GM21576 (cell line): Measurements from ENCODE around the gene RABGEF1.
"Not testable (repeated sequence)": the region's sequence is repeated elsewhere in the genome, so short reads cannot be mapped to it uniquely, and the experiment has no call there.

Experiments
- ATAC-seq: cut with Tn5 transposase; IDR thresholded peaks from one replicate; pipeline ENCODE4 v1.9.1; 2021; ENCODE audit warnings: mild to moderate bottlenecking, moderate library complexity; ENCODE audit not compliant: unreplicated experiment

Gene RABGEF1

GRCh38 chr7:66734006-66734405 lies 6.5 kb upstream of the RABGEF1 start:
- no peak for ATAC-seq

- no peak for ATAC-seq
These were observed 5.4 kb upstream of the RABGEF1 start for GRCh38 chr7:66735154-66735553.

- no peak for ATAC-seq
These were observed 4.7 kb upstream of the RABGEF1 start for GRCh38 chr7:66735850-66736249.

DNA sequence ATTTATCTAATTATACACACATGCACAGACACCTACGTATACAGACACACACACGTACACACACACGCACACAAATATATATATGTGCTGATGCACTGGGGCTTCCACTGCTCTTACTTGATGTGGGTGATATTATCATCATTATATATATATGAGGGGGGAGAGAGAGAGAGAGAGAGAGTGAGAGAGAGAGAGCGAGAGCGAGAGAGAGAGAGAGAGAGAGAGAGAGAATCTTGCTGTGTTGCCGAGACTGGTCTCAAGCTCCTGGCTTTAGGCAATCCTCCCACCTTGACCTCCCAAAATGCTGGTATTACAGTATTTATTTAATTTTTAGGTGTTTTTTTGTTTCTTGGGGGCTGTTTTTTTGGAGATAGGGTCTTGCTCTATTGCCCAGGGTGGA lies 3.6 kb upstream of the RABGEF1 start:
- no peak for ATAC-seq

DNA sequence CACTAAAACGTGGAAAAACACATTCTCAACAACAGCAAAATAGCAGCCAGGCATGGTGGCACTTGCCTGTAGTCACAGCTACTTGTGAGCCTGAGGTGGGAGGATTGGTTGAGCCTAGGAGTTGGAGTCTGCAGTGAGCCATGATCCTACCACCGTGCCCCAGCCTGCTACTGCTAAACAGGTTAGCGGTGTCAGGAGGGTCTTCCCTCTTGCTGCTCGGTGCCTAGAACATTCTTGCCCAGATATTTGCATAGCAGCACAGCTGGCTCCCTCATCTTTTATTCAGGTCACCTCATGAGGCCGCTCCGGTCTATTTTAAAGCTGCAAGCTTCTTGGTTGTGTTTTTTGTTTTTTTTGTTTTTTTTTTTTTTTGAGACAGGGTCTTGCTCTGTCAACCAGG lies 2.9 kb upstream of the RABGEF1 start:
- no peak for ATAC-seq

- ATAC-seq: no peak
These were observed 1.1 kb upstream of the RABGEF1 start for GRCh38 chr7:66739477-66739876.

DNA sequence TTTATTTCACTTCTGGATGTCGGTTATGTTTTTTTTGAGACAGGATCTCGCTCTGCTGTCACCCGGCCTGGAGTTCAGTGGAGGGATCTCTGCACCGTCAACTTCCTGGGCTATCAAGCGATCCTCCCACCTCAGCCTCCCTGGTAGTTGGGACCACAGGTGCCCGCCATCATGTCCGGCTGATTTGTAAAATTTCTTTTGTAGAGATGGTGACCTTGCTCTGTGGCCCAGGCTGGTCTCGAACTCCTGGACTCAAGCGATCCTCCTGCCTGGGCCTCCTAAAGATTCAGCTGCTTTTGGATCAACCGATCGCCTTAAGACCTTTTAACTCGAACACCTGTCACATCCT lies 606 bp upstream of the RABGEF1 start:
- ATAC-seq: no peak

GRCh38 chr7:66740980-66741709 lies 612 bp downstream of the RABGEF1 start:
- ATAC-seq: peak; percentile 20

DNA sequence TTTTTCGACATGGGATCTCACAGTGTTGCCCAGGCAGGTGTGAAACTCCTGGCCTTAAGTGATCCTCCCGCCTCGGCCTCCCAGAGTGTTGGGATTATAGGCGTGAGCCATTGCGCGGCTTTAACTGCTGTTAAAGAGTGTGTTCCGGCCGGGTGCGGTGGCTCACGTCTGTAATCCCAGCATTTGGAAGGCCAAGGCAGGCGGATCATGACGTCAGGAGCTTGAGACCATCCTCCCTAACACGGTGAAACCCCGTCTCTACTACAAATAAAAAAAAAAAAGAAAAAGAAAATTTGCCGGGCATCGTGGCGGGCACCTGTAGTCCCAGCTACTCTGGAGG lies 1.1 kb downstream of the RABGEF1 start:
- ATAC-seq: no peak

DNA sequence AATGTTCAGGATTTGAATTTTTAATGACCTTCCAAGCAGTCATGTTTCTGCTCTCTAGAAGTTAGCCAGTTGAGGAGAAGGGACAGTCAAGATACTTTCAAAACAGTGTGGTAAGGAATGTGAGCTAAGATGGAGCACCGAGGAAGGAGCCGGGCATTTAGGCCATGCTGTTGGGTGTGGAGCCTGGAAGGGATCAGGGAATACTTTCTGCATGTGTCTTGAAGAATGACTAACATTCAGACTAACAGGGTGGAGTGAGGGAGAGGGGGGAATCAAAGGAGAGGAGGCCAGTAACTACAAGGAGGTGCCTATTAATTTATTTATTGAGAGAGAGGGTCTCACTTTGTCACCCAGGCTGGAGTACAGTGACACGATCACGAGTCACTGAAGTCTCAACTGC lies 1.8 kb downstream of the RABGEF1 start:
- ATAC-seq: not testable (repeated sequence)

- ATAC-seq: no peak
These were observed 3.4 kb downstream of the RABGEF1 start for GRCh38 chr7:66743920-66744319.

GRCh38 chr7:66747385-66747784 lies 6.9 kb downstream of the RABGEF1 start:
- ATAC-seq: no peak

GRCh38 chr7:66747881-66748511 lies 7.5 kb downstream of the RABGEF1 start:
- ATAC-seq: no peak

GRCh38 chr7:66748791-66749190 lies 8.3 kb downstream of the RABGEF1 start:
- ATAC-seq: no peak

- ATAC-seq: no peak
These were observed 11.4 kb downstream of the RABGEF1 start for GRCh38 chr7:66751945-66752344.

- ATAC-seq: no peak
These were observed 14.0 kb downstream of the RABGEF1 start for GRCh38 chr7:66754541-66754940.

- ATAC-seq: not testable (repeated sequence)
These were observed 14.5 kb downstream of the RABGEF1 start for GRCh38 chr7:66755059-66755458.

- not testable (repeated sequence) for ATAC-seq
These were observed 15.7 kb downstream of the RABGEF1 start for GRCh38 chr7:66756227-66756626.

DNA sequence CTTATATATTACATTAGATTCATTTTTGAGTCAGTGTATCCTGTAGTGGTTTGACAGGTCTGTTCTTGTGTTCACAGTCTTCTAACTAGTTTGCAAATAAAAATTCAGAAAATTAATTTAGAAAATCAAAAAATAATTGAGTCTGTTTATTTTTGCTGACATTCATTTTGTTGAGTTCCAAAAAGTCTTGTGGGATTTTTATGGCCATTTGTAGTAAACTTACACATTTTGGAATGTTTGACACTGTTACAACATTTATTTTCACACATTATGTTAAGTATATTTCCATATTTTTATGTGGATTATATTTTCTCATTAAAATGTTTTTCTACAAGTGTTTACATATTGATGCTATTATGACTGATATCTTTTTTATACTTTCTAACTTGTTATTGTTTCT lies 16.4 kb downstream of the RABGEF1 start:
- no peak for ATAC-seq

- no peak for ATAC-seq
These were observed 17.4 kb downstream of the RABGEF1 start for GRCh38 chr7:66757939-66758338.

DNA sequence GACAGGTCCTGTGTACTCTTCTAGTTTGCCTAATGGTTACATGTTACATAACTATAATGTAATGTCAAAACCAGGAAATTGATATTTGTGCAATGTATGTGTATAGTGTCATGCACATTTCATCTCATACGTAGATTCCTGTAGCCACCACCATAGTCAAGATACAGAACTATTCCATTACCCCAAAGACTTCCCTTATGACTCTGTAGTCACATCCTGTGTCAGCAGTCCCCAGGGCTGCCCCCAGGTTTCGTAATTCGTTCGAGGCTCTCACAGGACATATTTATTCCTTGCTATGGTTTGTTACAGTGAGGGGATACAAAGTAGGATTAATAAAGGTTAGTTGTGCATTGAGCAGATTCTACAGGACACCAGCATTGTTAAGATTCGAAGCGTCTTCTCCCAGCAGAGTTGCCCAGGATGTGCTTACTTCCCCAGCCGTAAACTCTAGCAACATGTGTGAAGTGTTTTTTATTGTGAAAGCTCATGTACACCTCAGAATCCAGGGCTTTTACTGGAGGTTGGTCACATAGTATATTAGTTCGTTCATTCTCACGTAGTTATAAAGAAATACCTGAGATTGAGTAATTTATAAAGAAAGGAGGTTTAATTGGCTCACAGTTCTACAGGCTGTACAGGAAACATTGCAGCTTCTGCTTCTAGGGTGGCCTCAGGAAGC lies 18.6 kb downstream of the RABGEF1 start:
- ATAC-seq: peak; percentile 78

GRCh38 chr7:66763183-66763582 lies 22.6 kb downstream of the RABGEF1 start:
- ATAC-seq: not testable (repeated sequence)
